Gastroesophageal sphincter (tissue), 3 donors: ENCODE data around the gene FOXL2.

Source experiments
- EP300 ChIP-seq: sonication (generic); formaldehyde crosslinking; IDR thresholded peaks from one replicate; pipeline ENCODE4 v1.6.1; 2017; ENCODE audit warnings: antibody characterized with exemption, mild to moderate bottlenecking
- POLR2AphosphoS5 ChIP-seq: sonication (generic); formaldehyde crosslinking; IDR thresholded peaks from one replicate; pipeline ENCODE4 v1.6.1; 2017; ENCODE audit warnings: antibody characterized with exemption
- TF ChIP-seq, protein P1 (sequence below), 4 experiments: fragments of 200-600 bp in 2 of 4; fragments of 450-650 bp in 2 of 4; sonication (generic) in 1 of 4; IDR thresholded peaks; one replicate each; pipeline ENCODE4 v1.5.1; 2017 to 2019; ENCODE audit warnings: antibody characterized with exemption in 4 of 4, mild to moderate bottlenecking in 2 of 4, moderate library complexity in 2 of 4

- TF ChIP-seq POLR2AphosphoS5 (no peak), EP300 (no peak)
- TF ChIP-seq, protein P1, sequence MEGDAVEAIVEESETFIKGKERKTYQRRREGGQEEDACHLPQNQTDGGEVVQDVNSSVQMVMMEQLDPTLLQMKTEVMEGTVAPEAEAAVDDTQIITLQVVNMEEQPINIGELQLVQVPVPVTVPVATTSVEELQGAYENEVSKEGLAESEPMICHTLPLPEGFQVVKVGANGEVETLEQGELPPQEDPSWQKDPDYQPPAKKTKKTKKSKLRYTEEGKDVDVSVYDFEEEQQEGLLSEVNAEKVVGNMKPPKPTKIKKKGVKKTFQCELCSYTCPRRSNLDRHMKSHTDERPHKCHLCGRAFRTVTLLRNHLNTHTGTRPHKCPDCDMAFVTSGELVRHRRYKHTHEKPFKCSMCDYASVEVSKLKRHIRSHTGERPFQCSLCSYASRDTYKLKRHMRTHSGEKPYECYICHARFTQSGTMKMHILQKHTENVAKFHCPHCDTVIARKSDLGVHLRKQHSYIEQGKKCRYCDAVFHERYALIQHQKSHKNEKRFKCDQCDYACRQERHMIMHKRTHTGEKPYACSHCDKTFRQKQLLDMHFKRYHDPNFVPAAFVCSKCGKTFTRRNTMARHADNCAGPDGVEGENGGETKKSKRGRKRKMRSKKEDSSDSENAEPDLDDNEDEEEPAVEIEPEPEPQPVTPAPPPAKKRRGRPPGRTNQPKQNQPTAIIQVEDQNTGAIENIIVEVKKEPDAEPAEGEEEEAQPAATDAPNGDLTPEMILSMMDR (IDR thresholded peaks at IDR 0.05), result no peak
Measured at GRCh38 chr3:138946663-138947494, at the start of gene FOXL2, which contains the start of gene FOXL2NB.
